NCI-H2081 treated with DMSO at 0.1 percent for 48 hours (cell line): Measurements from ENCODE around the gene NOTCH2NLA.
"Not testable (repeated sequence)": the region's sequence is repeated elsewhere in the genome, so short reads cannot be mapped to it uniquely, and the experiment has no call there.

Experiments used
- DNase-seq: peaks from one replicate; lab custom pipeline; 2025; lab: John Stamatoyannopoulos, UW

The NOTCH2NLA gene

GRCh38 chr1:146167273-146167672, 61.5 kb downstream of the NOTCH2NLA start:
- not testable (repeated sequence) for DNase-seq

GRCh38 chr1:146144465-146144864, 84.4 kb downstream of the NOTCH2NLA start, which contains the start of gene NBPF10:
Gene NBPF10 (minus strand): TSS chr1:146144804. CDS start chr1:146144769, 35 bp downstream.
- DNase-seq = not testable (repeated sequence)
